Panc1 (cell line): Measurements from ENCODE around the gene ZFYVE28. TPM values are rescaled to one million over a fixed set of nuclear protein-coding genes. Genes with fewer than 3 reads are reported as not detected.

ENCODE experiments used
- ATAC-seq: fragments of 200-7000 bp; cut with Tn5 transposase; 2 replicates; pipeline ENCODE4 v1.9.1; 2020; ENCODE audit warnings: mild to moderate bottlenecking, moderate library complexity
- BruUV-seq: library from RNA; stranded (reverse); fragments of 400-500 nt; replicated peaks from 2 replicates; lab custom pipeline; 2021; lab: Mats Ljungman, UMichigan
- CTCF ChIA-PET: fragments of 300-600 bp; sonication (Branson Sonifier 250); formaldehyde crosslinking; loops from one replicate; lab custom pipeline; 2022; ENCODE audit warnings: antibody characterized with exemption; lab: Charles Lee
- POLR2A ChIA-PET: fragments of 300-600 bp; sonication (Branson Sonifier 250); formaldehyde crosslinking; loops from one replicate; lab custom pipeline; 2022; ENCODE audit warnings: antibody characterized with exemption; lab: Charles Lee
- DNase-seq: peaks from one replicate; pipeline ENCODE4 v3.0.0-alpha.2; 2010; ENCODE audit warnings: low read depth, low spot score
- H3K27ac ChIP-seq: 2 replicates; pipeline ENCODE4 v1.5.1; 2011; ENCODE audit warnings: mild to moderate bottlenecking, low read length, inconsistent platforms
- H3K27me3 ChIP-seq: fragments of 200-500 bp; sonication (Bioruptor generic); 2 replicates; pipeline ENCODE4 v1.6.0; 2014; ENCODE audit warnings: low read length, inconsistent platforms; ENCODE audit not compliant: control insufficient read depth, insufficient read depth
- H3K36me3 ChIP-seq: fragments of 200-500 bp; sonication (Bioruptor generic); 2 replicates; pipeline ENCODE4 v1.5.1; 2014; ENCODE audit warnings: inconsistent platforms, mild to moderate bottlenecking, low read length, moderate library complexity; ENCODE audit not compliant: control insufficient read depth, insufficient read depth
- H3K4me1 ChIP-seq: 2 replicates; pipeline ENCODE4 v1.5.1; 2011; ENCODE audit warnings: inconsistent platforms, mild to moderate bottlenecking, low read length, moderate library complexity; ENCODE audit not compliant: control insufficient read depth, insufficient read depth
- H3K4me3 ChIP-seq, 2 experiments: 2 replicates each; pipeline ENCODE4 v1.5.1; 2011 to 2012; ENCODE audit warnings: low read depth in 2 of 2, low read length in 2 of 2, mild to moderate bottlenecking in 2 of 2, inconsistent platforms in 1 of 2, moderate library complexity in 1 of 2
- H3K9me3 ChIP-seq: fragments of 200-500 bp; sonication (Bioruptor generic); 2 replicates; pipeline ENCODE4 v1.5.1; 2014; ENCODE audit warnings: low read depth, mild to moderate bottlenecking, inconsistent platforms, low read length, moderate library complexity; ENCODE audit not compliant: control insufficient read depth, insufficient read depth
- CTCF ChIP-seq: fragments of 450-650 bp; IDR thresholded peaks from 2 replicates; pipeline ENCODE4 v1.5.1; 2017; ENCODE audit warnings: mild to moderate bottlenecking
- POLR2AphosphoS5 ChIP-seq: IDR thresholded peaks from 2 replicates; pipeline ENCODE4 v1.6.1; 2012; ENCODE audit warnings: mild to moderate bottlenecking, low read depth, low read length, moderate library complexity
- REST ChIP-seq, 2 experiments: IDR thresholded peaks; 2 replicates each; pipeline ENCODE4 v1.6.1; 2011 to 2012; ENCODE audit warnings: low read depth in 2 of 2, control low read depth in 1 of 2, low read length in 1 of 2, mild to moderate bottlenecking in 1 of 2, moderate library complexity in 1 of 2; ENCODE audit not compliant: insufficient read depth in 1 of 2
- SIN3A ChIP-seq: IDR thresholded peaks from 2 replicates; pipeline ENCODE4 v1.6.1; 2012; ENCODE audit warnings: low read depth, mild to moderate bottlenecking, low read length, moderate library complexity, borderline replicate concordance; ENCODE audit not compliant: insufficient read depth
- TCF7L2 ChIP-seq: IDR thresholded peaks from 2 replicates; pipeline ENCODE4 v1.6.1; 2011; ENCODE audit warnings: mild to moderate bottlenecking, low read depth, low read length, inconsistent platforms
- in situ Hi-C: cut with HindIII; loops from 2 replicates; pipeline ENCODE4 v1.10.0; 2016; ENCODE audit warnings: low sequenced_read_pairs, low pct_unique_long_range_greater_than_20kb
- intact Hi-C: fragments of 100-400 bp; cut with micrococcal nuclease; formaldehyde crosslinking; loops from one replicate; pipeline ENCODE4 v1.10.0; 2022; ENCODE audit not compliant: unreplicated experiment
- total RNA-seq: library from RNA; stranded (reverse); gene quantifications from one replicate; pipeline ENCODE4 v1.2.1, GENCODE V29; 2021; ENCODE audit not compliant: unreplicated experiment

The ZFYVE28 gene
- total RNA-seq, 1 experiment from 2014 or later: 11.9 TPM

GRCh38 chr4:2437475-2438215 lies 19.2 kb upstream of the ZFYVE28 start:
- Histone ChIP-seq H3K9me3 (no peaks in the 10 kb centered on the region), H3K36me3 (no peaks in the 10 kb centered on the region), H3K27me3 (no peaks in the 10 kb centered on the region), H3K27ac (no peak overlapping the region), H3K4me3 (no peak overlapping the region), H3K4me1 (no peaks in the 10 kb centered on the region; the same call in 1 of the 2 replicates)
- ATAC-seq (no peak), DNase-seq (no peak)
- CTCF ChIA-PET: no interaction called here
- no TSS peak for BruUV-seq
- TF ChIP-seq SIN3A (no peak), REST (IDR thresholded peaks at IDR 0.05; ENCODE audit: insufficient read depth in 1 of 2, low read depth in 2 of 2, low read length in 1 of 2) (no peak), POLR2AphosphoS5 (no peak), CTCF (no peak), TCF7L2 (no peak)
- in situ Hi-C loops (no loop called here), intact Hi-C loops (no loop called here)
- POLR2A ChIA-PET: no interaction called here

- intact Hi-C loops (no loop called here), in situ Hi-C loops (no loop called here)
- ChIA-PET POLR2A (no interaction called here), CTCF (no interaction called here)
- Histone ChIP-seq H3K9me3 (no peaks in the 10 kb centered on the region), H3K27ac (no peak overlapping the region), H3K4me1 (no peaks in the 10 kb centered on the region; the same call in 1 of the 2 replicates), H3K27me3 (no peaks in the 10 kb centered on the region), H3K36me3 (no peaks in the 10 kb centered on the region), H3K4me3 (no peak overlapping the region)
- DNase-seq (no peak), ATAC-seq (no peak)
- TF ChIP-seq CTCF (no peak), POLR2AphosphoS5 (no peak), SIN3A (no peak), TCF7L2 (no peak), REST (IDR thresholded peaks at IDR 0.05; ENCODE audit: insufficient read depth in 1 of 2, low read depth in 2 of 2, low read length in 1 of 2) (no peak)
- BruUV-seq: no TSS peak
These were observed 18.5 kb upstream of the ZFYVE28 start for GRCh38 chr4:2436761-2437474.
